ENCODE results near the gene C1orf174.

GRCh38 chr1:3898994-3899753 lies 898 bp downstream of the C1orf174 start:
- TF ChIP-seq CTCF (IDR thresholded peaks at IDR 0.05; ENCODE audit: low read length) = no peak
- no peak for TF ChIP-seq EZH2 (optimal IDR thresholded peaks at IDR 0.05; ENCODE audit: low read depth, low read length)
- TF ChIP-seq EZH2phosphoT487 (IDR thresholded peaks at IDR 0.05; ENCODE audit: low read length) = no peak

Measured in MM.1S (cell line).